HG03520 (cell line): ENCODE results near the gene FAM98B.

Experiments
- ATAC-seq: cut with Tn5 transposase; IDR thresholded peaks from one replicate; pipeline ENCODE4 v1.9.1; 2021; ENCODE audit warnings: mild to moderate bottlenecking, moderate library complexity; ENCODE audit not compliant: unreplicated experiment

FAM98B gene

DNA sequence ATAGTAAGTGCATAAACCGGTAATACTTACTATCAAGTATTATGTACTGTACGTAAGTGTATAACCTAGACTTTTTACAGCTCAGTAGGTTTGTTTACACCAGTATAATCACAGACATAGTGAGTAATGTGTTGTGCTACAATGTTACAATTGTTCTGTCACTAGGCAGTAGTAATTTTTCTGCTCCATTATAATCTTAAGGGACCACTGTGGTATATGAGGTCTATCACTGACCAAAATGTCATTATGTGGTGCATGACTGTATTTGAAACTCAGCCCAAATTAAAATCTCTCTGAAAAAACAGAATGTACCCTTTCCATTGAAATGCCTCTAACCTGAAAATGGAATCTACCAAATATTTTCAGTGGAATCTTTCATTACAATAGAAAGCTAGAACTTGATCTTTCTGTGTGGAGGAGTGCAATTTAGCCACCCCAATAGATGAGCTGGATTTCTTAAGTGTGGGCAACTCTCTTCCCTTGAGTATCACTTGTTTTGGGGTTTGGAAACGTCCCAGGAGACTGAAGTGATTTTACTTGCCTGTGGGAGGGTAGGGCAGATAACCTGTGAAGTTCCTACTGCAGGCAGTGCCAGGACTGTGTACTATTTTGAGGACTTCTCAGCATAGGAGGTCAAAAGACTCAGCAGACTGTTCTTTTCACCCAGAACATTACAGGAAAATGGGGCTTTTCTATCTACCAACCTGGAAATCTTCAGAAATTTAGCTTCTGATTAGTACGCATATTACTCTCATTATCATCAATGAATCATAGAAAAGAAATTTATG, 50.9 kb downstream of the FAM98B start:
- no peak for ATAC-seq

DNA sequence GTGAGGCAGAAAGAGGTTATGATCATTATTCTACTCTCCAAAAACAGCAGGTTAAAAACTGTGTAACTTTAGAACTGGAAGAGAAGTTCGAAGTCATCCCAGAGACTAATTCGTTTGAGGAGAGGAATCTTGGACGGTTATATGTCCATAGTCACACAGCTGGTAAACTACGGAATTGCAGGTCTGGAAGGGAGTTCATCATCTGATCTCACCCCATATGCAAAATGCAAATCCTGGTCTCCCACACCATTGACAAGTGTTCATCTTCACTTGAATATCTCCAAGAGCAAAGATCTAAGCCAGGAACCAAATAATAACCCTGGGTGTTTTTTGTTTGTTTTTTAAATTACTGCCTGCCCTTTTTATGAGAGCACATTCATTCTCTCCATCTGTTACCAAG, 53.1 kb downstream of the FAM98B start:
- no peak for ATAC-seq

DNA sequence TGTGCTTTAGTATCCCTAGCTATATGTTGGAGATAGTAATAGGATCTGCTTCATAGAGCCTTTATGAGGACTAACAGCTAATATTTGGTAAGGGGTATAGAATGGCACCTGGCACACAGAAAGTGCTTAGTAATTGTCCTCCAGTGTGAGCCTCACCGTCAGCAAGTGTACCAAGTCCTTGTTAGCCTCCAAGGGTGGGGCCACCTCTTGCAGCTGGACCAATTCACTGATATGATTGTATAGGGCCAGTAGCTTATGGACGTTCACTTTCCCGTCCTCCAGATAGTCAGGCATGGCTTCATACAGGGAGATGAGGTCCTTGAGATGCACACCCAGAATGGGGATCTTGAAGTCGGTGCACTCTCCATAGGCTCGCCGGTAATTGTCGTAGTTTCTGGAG, 53.6 kb downstream of the FAM98B start:
- ATAC-seq, result no peak

DNA sequence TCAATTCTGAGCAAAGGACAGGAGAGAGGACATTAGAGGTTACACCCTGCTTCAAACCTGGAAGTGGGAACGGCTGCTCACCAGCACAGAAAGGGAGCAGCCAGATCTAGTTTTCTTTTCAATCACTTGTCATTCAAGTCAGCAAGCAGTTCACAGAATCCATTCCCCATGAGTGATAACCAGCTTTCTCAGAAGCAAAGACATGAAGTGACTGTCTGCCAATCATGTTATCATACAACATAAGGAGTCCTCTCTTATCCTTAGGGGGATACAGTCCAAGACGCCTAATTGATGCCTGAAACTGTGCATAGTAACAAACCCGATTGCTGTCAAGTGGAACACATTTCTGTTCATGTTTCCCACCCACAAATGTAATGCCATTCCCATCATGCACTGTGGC, 54.7 kb downstream of the FAM98B start:
- no peak for ATAC-seq

DNA sequence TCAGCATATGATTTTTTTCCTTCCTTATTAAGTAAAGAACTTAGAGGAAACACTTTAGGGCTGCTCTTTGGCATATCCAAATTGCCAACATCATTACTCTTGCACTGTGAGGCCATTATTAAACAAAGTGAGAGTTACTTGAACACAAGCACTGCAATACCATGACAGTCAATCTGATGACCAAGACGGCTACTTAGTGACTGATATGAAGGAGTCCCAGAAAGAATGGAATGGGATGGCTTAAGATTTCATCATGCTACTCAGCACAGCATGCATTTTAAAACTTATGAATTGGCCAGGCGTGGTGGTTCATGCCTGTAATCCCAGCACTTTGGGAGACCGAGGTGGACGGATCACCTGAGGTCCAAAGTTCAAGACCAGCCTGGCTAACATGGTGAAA, 55.2 kb downstream of the FAM98B start:
- ATAC-seq, result no peak

DNA sequence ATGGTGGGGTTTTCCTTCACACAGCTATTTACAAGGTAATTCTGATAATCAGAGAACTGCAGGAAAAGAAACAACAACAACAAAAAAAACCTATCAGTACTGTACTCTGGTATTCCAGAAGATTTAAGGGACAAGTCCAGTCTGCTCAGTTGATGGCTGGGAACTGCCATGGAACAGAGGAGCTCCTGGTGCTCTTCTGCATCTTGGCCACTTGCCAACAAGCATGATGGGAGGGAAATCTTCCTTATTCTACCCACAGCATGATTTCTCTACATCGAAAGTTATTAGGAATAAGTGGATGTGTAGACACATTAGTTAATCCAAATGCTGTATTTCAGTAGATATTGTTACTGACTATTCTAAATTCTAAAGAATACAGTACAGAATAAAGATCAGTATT, 59.0 kb downstream of the FAM98B start:
- no peak for ATAC-seq

DNA sequence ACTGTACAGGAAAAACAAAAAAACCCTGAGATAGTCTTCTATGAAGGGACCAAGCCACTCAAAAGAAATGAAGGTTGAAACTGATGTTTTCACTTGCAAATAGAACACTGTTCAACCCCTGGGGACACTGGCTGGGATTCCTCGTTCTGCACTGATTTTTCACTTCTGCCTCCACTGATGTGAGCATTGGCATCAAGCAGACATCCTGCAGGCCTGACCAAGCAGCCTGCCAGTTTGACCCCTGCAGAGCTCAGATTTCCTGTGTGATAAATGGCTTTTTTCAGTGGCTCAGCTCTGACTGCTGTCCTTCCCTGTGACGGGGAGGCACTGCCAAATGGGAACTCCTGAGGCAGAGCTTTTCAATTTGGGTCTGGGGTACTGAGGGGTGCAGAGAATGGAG, 60.7 kb downstream of the FAM98B start:
- no peak for ATAC-seq

DNA sequence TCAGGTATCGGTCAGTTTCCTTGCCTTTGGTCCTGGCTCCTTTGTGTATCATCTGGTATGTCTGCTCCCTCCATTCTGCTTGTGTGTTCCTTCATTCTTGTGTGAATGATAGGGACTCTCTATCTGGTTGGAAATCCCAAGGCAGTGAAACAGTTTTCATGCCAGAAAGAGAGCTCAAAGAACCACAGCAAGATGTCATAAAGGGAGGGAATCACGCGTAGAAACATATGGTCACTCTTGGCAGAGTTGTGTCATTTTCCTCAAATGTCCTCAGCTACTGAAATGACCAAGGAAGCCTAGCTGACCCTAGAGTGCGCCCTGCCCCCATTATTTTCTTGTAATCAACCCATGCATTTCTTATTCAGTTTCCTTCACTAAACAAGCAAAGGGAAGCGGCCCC, 62.7 kb downstream of the FAM98B start:
- no peak for ATAC-seq

DNA sequence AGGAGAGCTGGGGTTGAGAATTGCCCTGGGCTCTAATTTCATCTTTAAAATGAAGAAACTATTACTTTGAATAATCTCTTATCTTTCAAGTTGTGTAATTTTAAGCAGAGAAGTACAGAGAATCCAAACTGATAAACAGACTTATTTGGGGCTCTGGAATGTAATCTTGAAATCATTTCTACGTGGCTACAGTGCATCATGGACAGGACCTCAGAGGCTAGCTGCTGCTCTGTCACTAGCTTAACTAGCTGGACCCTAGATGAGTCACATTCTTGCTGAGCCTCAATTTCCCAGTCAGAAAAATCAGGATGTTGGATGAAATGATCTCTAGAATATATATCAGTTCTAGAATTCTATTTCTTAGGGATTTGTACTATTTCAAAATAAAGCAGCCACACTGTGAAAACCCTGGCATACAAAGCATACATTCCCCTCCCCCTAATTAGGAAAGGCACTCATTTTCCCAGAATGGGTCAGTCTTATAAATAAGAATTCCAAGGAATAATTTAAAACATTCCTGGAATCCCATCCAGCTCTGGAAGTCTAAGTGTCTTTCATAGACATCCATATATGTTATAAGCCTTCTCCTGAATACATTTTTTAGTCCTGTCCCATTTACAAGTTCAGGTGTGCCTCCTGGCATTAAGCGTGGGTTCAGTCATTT, 63.5 kb downstream of the FAM98B start:
- no peak for ATAC-seq

DNA sequence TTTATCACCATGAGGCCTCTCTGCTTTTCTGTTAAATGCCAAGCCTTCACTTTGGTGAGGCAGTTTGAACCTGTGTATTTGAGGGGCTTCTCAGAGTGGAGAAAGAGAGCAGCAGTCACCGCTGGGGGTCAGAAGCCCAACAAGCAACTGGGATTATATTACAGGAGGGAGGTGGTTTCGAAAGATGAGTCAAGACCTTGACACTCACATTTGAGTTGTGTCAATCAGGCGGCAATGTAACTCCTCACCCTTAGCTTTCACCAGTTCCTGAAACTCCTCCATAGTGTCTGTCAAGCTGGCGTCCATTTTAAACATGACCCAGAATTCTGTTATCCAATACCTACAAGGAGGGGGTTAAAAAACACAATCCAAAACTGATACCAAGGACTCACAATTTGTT, 64.2 kb downstream of the FAM98B start:
- ATAC-seq, result no peak

DNA sequence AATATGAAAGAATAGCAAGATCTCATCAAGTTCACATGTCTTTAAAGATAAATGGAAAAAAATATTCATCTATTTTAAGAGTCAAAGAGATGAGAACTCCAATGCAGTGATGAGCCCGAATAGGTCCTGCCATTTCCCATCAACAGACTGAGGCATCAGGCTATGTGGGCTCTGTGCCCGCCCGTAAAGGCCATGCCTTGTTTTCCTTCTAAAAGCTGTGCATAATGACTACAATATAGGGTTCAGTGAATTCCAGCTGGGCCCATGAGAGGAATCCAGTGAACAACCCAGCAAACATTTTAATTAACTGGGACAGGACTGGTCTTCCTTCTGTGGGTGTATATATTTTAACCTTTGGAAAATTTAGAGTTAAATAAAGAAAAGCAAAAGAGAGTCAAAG, 66.1 kb downstream of the FAM98B start:
- ATAC-seq, result no peak

DNA sequence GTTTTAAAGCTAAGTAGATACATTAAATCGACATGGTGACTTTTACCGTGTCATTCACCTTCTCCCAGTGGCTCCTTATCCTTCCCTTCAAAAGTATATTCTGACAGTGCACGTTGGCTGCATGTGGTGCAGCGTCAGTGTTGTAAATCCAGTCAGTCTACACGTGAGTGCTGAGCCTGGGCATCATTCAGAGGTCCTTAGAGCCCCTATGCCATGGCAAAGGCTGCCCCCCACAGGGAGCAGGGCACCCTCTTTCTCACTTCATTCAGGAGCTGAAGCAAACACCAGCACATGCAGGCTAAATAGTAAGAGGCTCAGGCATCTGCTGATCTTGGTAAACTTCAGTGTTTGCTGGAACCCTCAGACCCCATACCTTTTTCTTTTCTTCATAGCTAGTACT, 67.4 kb downstream of the FAM98B start:
- ATAC-seq, result no peak

DNA sequence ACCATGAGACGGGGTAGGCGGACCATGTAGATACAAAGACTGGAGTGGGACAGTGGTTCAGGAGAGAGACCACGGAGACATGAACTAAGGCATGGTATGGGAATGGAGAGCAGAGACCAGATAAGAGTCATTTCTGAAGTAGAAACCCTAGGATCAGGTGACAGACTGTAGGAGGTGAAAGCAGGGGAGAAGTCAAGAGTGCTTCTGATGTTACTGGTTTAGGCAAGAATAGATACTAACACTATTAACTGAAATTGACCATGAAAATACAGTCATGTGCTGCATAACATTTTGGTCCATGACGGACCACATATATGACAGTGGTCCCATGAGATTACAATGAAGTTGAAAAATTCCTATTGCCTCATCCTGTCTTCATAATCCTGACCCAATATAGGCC, 69.0 kb downstream of the FAM98B start:
- no peak for ATAC-seq

DNA sequence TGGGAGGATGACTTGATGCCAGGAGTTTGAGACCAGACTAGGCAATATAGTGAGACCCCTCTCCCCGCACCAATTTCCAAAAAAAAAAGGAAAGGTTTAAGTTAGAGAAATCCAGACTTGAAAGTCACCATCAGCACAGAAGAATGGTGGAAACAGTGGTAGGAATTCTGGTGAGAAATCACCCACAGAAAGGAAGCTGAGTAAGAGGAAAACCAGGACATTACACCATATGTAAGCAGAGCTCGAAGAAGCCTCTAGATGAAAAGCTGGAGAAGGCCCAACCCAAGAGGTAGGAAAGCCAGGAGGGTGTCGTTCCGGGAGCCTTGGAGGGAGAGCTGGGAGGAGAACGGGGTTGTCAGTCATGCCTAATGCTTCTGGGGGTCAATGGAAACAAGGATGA, 70.2 kb downstream of the FAM98B start:
- ATAC-seq, result no peak

DNA sequence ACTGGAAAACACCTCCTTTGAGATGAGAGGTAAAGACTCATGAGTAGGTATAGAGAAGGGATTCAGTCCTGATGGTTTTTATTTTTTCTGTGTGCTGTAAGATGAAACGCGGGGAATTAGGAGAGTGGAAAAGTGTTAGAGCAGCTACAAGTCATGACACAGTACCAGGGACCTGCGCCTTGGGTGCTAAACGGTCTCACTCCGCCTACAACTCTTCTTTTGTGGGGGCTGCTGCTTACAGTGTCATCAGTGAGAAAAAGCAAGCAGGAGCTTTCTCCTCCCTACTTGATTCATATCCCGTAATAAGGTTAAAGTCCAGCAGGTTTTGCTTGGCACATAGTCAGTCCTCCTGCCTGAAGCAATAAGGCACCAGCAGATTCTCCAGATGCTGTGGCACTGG, 71.6 kb downstream of the FAM98B start:
- ATAC-seq, result no peak

DNA sequence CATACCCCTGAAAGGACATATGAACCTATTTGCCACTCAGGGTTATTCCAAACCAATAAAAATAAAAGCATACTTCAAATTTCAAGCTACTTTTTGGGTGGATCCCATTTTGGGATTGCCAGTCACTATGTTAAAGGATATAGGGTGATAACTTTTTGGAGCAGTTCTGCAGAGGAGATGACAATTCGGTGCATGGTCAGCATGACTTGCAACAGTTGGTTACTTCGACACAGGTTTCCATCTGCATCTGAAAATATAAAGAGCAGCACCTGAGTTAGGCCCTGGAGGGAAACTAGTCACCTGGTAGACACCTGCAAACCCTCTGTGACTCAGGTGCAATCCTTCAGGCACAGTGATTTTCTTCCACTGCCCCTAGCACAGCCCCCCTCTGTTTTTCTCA, 72.2 kb downstream of the FAM98B start:
- ATAC-seq, result no peak

DNA sequence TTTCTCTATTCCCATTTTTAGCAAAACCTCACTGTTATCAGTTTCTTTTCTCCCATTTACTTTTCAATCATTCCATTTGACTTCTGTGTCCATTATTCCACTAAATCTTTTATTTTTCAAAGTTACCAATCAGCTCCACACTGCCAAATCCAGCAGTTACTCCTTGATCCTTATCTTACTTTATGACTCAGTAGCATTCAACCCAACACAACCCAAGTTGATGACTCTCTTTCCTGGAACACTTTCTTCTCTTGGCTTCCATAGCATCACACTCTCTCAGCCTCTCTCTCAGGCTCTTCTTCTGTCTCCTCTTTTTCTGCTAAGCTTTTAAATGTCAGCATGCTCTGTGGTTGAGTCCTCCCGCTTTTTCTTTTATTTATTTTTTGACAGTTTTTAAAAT, 74.4 kb downstream of the FAM98B start:
- ATAC-seq, result no peak

DNA sequence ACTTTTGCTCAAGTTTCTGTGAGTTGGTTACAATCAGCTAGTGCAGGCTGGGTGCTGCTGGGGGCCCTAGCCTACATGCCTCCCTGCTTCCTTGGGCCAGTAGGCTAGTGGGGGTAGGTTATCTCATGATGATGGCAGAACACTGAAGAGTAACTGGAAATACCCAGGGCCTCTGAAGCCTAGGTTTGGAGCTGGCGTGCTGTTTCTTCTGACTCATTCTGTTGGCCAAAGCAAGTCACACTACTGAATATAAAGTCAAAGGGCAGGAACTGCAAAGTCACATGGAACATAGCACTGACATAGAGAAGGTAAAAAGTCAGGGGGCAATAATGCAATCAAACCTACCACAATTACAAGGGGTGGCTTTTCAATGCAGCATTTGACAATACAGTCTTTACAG, 76.2 kb downstream of the FAM98B start:
- ATAC-seq, result no peak

DNA sequence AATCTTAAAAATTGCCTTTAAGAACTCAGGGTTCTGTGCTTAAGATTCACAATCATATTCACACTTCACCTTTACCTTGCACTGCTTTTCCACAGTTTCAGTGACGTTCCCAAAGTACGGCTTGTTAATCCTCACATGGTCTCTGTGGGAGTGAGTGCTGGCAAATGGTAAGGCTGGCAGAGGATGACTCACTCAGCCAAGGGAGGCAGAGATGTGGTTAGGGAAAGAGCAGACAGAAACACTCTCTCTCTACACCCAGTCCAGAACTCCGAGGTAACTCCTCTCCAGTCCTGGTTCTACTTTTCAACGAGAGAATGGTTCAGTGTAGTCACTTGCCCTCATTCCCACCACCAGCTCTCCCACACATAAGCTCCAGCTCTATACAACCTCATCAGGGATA, 77.6 kb downstream of the FAM98B start:
- no peak for ATAC-seq

DNA sequence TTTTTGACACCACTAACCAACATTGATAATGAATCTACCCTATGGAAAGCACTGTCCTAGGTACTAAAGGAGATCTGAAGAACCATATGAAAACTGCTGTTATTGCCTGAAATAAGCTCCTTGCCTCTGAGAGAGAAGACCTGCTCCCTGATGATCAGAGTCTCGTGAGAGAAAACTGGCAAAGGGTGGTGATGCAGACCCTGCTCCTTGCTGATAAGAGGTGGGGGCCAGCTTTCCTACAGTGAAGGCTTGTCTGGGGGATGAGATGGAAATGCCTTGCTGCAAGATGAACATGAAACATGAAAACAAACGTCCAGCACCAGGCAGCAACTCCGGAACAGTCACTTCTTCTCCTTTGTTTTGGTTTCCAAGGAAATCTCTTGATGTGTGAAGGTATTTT, 78.8 kb downstream of the FAM98B start:
- ATAC-seq, result no peak

DNA sequence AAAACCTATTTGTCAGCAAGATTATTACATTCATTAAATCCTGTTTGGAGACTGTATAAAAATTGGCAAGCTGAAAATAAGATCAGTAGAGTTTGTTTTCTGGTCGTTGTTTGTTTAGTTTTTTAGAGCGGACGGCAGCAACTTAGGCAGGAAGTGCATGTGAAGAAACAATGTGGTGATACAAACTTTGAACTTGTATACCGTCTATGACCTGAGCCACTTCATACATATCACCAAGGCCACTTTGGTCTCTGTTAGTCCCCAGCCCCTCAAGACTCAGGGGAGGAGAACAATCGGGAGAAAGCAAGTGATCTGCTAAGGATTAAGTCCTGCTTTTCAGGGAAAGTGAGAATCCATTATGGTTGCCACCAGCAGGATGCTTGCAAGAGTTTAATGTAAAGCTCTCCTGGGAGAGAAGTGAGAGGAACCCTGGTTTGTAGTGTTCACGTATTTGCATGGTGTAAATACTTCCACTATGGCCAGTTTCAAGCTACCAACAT, 79.5 kb downstream of the FAM98B start:
- no peak for ATAC-seq

DNA sequence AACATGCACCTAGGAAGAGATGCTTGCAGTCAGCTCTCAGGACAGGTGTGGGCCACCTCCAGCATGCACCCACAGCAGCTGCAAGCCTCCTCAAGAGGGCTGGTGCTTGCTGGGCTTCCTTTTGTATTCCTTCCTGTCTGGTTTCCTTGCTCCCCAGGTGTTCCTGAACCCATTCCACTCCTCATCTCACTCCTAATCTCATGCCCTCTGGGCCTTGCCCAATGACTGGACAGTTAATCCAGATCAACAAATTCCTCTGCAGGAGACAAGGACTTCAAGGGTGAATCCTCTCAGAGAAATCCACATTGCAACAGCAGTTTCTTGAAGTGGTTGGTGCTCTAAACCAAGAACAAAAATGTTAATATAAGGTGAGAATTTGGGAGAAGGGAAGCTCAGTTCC, 80.0 kb downstream of the FAM98B start:
- ATAC-seq, result no peak

DNA sequence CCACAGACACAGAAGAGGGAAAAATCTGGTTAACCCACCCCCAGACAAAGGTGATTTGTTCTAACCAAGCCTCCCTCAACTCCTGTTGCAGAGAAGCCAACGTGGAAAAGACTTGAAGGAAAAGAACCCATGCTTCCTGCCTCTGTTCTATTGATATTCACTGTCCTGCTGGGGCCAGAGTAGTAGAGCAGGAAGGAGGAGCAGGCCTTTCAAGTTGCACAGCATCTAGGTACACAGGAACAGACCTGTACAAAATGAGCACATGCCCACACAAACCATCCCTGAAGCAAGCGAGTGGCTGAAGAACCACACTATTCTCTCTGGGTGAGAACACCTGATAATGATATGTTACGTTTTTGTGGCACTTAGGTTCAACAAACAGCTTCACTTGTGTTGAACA, 80.8 kb downstream of the FAM98B start:
- no peak for ATAC-seq
